Left ventricle myocardium superior (tissue), 1 donor: ENCODE data around the gene MIGA2. TPM values are rescaled to one million over a fixed set of nuclear protein-coding genes. Genes with fewer than 3 reads are reported as not detected.
"Not testable (repeated sequence)": the region's sequence is repeated elsewhere in the genome, so short reads cannot be mapped to it uniquely, and the experiment has no call there.

ENCODE experiments used
- ATAC-seq: fragments of 200-7000 bp; cut with Tn5 transposase; one replicate; pipeline ENCODE4 v1.9.1; 2020; ENCODE audit warnings: mild to moderate bottlenecking, moderate library complexity
- DNase-seq: peaks from one replicate; pipeline ENCODE4 v3.0.0-alpha.2; 2020
- intact Hi-C: fragments of 100-400 bp; cut with micrococcal nuclease; formaldehyde crosslinking; loops from one replicate; pipeline ENCODE4 v1.11.0; 2022
- total RNA-seq: library from RNA; stranded (reverse); fragmentation: NEBNext Ultra II Directional; extraction: Animal tissue kit (Norgen Biotek cat#: 25700); gene quantifications from one replicate; pipeline ENCODE4 v1.2.1, GENCODE V29; 2021
- donor health status: DM: no; HTN: yes; CAD: no; lungs with severe emphysema.

The MIGA2 gene
- total RNA-seq, 1 donor from 2014 or later: 39.0 TPM

DNA sequence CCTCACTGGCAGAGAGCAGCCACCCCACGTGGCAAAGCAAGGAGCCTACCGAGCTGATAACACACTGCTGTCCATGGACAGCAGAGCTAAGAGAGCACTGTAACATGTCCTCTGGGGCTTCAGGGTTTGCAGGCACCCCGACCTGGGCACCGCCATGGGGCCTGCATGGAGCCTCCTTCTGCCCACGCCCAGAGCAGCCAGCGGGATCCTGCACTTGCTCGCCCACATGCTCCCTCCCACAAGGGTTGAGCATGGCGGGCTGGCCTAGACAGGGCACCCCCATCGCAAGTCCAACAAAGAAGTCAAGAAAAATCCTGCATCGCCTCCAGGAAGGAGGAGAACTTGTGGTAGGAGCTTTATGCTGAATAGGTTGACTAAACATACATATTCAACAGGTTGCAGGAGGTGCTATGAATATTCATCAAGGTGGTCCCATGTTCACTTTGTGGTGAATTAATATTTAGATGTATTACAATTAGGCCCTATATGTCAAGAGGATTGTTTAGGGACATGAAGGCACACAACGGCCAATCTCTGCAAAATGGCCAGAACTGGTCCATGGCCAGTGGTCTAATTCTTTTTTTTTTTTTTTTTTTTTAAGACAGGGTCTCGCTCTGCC lies 3.8 kb upstream of the MIGA2 start:
- intact Hi-C loops: no loop called here
- ATAC-seq (no peak), DNase-seq (no peak)

DNA sequence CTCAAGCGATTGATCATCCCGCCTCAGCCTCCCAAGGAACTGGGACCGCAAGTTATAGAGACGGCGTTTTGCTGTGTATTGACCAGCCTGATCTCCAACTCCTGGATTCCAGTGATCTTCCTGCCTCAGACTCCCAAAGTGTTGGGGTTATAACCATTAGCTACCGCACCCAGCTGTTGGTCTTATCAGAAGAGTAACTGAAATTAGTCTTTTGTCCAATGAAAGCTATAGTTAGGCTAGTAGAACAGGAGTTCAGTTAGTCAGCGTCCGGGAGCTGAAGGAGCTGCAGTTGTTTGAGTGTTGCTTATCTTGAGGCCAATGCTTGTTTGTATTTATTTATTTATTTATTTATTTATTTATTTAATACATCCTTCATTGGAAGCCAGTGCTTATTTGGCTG lies 3.2 kb upstream of the MIGA2 start:
- DNase-seq (no peak), ATAC-seq (no peak)
- intact Hi-C loops: no loop called here

DNA sequence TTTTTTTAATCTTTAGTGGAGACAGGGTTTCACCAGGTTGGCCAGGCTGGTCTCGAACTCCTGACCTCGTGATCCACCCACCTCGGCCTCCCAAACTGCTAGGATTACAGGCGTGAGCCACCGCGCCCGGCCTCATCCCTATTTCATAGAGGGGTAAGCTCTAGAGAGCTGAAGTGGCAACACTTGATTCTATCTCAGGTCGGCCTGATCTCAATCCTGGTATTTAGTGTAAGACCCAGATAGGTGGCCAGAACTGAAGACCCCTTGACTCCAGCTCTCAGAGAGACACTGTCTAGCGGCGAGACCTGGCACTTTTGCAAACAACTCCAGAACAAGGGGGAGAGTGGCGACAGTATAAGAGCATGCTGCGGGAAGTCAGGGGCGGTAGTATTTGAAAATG lies 588 bp upstream of the MIGA2 start:
- intact Hi-C loops, DNase-seq: not testable (repeated sequence)
- ATAC-seq: peak; percentile 17

DNA sequence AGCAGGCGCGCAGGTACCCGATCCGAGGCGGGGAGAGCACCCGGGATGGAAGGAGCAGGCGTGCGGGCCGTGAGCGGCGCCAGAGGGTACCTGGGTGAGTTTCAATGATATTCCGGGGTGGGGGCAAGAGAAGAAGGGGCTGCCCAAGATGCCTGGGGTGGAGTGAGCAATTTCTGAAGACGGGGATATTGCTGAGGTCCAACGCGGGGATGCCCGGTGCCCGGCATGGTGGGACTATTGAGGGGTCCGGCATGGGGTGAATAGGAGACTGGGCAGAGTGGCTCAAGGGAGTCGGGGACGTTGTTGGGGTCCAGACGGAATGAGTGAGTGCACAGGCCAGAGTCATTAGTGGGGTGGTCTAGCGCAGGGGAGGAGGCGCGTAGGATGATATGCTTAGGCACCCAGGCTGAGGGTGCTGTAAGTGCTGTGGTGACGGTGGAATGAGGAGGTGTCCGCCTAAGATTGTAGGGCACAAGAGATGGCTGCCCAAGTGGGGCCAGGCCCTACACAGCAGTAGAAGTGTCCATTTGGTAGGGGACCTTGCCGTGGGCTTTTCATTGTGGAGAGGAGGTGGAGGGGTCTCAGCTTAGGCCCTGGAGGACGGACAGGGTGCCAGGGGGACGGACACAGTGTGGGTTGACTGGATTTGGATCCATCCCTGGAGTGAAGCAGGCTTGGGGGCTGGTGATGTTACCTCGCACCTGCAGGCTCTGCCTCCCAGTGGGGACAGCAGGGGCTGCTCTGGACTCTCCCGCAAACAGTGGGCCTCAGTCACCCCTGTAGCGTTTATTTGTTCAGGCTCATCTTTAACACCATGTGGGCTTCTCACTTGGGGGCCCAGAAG lies 719 bp downstream of the MIGA2 start:
- no peak for DNase-seq
- ATAC-seq: peak; percentile 2
- intact Hi-C loops: no loop called here

DNA sequence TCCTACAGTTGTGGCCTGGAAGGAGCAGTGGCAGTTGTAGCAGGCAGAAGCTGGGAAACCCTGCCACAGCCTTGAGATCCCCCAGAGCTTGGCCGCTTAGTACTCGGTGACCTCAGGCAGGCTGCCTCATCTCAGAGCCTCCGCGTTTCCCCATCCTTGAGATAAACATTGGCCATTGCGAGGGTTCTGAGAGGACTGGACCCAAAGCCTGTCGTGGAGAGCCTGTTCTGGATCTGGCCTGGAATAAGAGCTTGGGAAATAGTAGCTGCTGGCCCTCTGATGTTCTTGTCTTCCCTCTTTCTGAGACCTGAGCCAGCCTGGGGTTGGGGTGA lies 1.3 kb downstream of the MIGA2 start:
- ATAC-seq (peak; percentile 4), DNase-seq (peak; percentile 49)
- intact Hi-C loops: no loop called here

DNA sequence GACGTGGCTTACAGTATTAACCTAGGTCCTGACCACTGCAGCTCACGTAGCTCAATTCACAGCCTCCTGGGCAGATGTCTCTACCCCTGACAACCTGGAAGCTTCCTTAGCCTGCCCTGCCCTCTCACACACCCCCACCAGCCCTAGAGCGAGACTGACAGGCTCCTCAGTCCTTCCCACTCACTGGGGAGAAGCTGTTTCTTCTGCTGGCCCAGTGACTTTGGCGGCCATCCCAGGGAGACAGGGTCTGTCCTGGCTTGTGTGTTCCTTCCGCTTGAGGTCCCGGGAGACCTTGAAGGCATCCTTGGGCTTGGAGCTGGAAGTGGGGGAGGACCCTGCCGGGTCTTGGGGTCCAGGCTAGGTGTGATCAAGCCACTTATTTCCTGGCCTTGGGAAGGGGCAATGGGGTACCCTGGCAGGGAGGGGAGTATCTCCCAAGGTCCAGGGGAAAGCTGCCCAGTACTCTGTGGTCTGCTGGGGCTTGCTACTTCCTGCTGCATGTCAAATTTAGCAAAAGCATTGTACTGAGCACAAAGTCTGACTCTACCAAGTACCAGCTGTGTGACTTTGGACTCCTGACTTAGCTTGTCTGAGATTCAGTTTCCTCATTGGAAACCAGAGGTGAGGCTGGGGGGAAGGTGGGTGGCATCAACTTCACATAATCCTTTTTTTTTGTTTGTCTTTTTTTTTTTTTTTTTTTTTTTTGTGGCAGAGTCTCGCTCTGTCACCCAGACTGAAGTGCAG lies 1.9 kb downstream of the MIGA2 start:
- DNase-seq (peak; percentile 75), ATAC-seq (peak; percentile 19)
- intact Hi-C loops: no loop called here

DNA sequence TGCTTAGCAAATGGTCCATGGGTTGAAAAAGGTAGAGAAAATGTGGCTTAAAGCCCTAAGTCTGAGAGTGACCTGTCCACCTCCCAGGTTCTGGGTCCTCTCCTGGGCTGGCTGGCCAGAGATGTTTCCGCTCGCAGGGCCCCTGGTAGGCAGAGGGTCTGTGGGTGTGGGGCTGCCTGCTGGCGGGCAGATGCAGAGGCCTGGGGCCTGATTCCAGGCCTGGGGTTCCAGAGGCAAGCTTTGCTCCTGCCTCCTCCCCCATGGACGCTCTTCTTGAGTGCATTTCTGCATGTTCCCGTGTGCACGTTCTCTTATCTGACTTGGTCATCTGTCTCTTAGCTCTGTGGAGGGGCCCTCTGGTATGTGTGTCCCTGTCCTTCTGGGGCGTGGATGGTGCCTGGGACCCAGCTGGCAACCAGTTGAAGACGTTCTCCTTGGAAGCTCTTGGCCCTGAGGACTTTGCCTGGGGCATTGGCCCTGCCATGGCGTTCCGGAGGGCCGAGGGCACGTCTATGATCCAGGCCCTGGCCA lies 3.8 kb downstream of the MIGA2 start:
- ATAC-seq: no peak
- DNase-seq: no peak
- intact Hi-C loops: no loop called here

DNA sequence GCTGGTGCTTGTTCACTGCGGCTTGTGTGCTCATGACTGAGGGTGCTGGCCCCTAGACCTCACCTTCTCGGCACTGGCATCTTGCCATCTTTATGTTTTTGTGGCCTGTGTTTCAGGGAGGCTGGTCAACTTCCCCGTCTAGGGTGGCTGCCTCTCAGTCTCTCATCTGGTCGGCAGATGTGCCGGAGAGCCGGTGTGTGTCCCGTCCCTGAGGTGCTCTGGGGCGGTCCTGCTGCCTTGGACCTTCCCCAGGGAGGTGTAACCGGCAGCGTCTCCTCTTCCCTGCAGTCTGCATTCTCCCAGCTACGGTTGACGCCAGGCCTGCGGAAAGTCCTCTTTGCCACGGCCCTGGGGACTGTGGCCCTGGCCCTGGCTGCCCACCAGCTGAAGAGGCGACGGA lies 5.6 kb downstream of the MIGA2 start:
- intact Hi-C loops: no loop called here
- DNase-seq (no peak), ATAC-seq (no peak)

DNA sequence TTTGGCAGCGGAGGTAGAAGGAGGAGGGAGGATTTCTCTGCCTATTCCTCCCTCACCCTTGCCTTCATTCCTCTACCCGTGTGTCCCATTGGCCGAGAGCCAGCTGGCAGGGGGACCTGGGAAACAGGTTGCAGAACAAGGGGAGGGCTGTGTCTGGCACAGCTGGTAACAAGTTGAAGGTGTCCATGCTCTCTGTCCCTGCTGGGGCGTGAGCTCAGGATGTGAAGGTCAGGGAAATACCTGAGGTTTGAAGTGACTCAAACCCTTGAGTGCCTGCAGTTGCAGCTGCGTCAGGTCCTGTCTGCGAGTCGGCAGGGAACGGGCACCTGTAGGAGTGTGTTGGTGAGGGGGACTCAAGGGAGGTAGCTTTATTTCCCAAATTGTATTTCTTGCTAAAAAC lies 16.2 kb downstream of the MIGA2 start:
- ATAC-seq: peak; percentile 94
- DNase-seq: peak; percentile 93

DNA sequence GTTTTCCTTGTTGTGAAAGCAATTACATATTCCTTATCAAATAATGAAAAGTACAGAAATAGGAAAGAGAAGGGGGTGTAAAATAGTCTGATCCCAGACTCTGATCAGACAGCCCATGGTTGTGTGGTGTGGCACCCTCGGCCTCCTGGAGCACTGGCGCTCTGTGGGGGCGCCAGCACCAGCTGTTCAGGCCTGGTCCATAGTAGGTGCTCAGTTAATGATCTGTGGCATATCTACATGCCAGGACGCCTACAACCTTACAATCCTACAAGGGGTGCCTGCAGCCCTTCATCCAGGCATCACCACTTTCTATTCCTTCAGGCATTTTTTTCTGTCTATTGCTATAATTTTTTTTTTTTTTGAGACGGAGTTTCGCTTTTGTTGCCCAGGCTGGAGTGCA lies 16.6 kb downstream of the MIGA2 start:
- intact Hi-C loops: no loop called here
- no peak for DNase-seq
- ATAC-seq: peak; percentile 28

More for the DNA sequence above, 16.2 kb downstream of the MIGA2 start:
- intact Hi-C loops: no loop called here

DNA sequence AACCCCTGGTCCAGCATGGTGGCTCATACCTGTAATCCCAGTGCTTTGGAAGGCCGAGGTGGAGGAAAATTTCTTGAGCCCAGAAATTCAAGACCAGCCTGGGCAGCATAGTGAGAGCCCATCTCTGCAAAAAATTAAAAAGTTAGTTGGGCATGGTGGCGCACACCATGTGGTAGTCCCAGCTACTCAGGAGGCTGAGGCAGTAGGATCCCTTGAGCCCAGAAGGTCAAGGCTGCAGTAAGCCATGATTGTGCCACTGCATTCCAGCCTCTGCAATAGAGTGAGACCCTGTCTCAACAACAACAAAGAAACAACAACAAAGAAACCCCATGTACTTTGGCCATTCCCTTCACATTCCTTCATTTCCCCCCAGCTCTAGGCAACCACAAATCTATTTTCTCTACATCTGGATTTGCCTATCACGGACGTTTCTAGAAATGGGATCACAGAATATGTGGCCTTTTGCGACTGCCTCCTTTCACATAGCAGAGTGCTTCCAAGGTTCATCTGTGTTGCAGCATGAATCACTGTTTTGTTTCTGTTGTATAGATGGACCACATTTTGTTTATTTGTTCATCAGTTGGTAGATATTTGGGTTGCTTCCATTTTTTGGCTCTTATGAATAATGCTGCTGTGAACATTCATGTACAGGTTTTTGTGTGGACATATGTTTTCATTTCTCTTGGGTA lies 17.9 kb downstream of the MIGA2 start:
- intact Hi-C loops: no loop called here
- ATAC-seq (no peak), DNase-seq (no peak)

DNA sequence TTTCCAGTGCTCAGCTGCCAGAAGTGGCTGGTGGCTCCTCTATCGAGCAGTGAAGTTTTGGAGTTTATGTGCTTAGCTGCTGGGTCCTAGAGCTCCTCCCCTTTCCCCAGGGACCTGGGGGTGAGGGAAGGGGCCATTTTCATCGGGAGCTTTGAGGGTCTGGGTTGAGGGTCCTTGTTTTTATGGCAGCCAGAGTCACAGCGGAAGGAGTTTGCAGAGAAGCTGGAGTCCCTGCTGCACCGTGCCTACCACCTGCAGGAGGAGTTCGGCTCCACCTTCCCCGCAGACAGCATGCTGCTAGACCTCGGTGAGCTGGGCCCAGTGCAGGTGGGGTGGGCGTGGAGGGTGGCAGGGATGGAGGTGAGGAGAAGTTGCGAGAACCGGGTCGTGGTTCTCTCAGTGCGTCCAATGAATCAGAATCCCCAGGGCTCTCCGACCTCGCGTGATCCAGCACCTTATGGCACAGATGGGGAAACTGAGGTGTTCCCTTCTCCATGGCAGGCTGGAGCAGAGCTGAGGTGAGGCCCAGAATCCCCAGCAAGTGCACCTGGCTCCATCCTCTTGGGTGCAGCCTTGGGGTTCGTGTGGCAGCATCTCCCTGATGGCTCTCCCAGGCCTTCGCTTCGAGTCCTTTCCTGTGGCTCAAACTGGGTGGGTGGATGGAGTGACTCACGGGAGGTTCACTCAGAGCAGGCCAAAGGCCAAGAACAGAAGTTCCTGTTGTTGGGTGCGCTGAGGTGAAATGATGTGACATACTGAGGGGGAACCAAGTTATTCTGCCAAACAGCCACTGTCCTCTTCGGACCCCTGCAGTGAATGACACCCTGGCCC lies 22.8 kb downstream of the MIGA2 start:
- DNase-seq (no peak), ATAC-seq (no peak)
- intact Hi-C loops: no loop called here

DNA sequence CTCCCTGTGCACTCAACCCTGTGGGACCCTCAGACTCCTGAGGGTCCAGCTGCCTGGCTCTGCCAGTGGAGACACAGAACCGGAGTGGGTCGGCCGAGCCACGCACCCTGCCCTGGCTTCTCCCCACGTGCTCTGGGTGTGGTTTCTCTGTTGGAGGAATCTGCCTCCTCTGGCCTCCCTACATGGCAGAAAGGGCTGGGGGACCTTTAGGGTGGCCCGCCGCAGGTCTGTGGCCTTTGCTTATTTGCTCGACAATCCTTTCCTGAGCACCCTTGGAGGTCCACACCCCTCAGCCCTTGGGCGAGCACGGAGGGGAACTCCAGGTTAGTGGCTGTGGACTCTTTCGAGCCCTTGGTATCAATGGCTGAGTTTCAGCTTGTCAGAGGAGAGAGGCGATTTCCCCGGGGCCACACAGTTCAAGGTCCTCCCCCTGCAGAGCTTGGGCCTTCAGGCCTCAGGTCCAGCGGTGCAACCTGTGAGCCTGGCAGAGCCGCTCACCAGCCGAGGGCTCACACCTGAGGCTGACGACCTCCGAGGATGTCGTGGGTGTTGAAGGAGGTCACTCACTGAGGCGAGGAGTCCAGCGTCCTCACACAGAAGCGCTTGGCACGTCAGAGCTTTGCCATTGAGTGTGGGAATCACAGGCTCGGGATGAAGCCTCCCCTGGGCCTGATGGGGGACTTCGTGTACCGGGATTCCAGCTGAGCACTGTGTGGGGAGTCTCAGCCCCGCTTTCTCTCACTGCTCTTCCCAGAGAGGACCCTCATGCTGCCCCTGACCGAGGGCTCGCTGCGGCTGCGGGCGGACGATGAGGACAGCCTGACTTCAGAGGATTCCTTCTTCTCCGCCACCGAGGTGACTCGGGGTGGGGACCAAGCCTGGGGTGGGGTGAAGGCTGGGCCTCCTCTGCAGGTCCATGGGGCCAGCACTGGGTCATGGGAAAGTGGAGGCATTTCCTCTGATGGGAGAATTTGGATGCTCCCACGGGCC lies 23.7 kb downstream of the MIGA2 start:
- intact Hi-C loops: no loop called here
- DNase-seq (no peak), ATAC-seq (no peak)

DNA sequence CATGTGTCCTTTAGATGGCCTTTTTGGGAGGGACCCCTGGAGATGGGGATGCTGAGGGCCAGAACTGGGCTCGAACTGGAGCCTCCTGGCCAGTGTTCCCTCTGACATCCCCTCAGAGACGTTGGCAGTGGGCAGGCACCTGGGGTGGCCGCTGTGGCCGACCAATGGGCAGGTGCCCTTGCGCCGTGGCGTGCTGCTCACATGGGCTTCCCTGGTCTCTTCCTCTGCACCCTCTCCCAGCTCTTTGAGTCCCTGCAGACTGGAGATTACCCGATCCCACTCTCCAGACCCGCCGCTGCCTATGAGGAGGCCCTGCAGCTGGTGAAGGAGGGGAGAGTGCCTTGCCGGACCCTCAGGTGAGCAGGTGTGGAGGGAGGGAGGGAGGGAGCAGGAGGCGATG lies 24.6 kb downstream of the MIGA2 start:
- ATAC-seq (no peak), DNase-seq (no peak)
- intact Hi-C loops: no loop called here

DNA sequence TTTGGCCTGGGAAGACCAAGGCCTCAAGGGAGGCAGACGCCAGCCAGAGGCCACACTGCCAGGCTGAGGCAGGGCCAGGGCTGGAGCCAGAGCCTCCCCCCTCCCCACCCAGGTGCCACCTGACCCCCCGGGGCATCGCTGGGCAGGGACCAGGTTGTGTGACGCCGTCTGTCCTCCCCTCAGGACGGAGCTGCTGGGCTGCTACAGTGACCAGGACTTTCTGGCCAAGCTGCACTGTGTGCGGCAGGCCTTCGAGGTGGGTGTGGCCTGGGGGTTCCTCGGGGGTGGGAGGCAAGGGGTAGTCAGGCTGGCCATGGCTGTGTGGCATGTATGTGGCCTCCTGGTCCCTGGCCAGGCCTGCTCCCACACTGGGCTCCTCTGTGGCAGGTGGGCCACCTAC lies 26.6 kb downstream of the MIGA2 start:
- no peak for ATAC-seq
- intact Hi-C loops: no loop called here
- no peak for DNase-seq

DNA sequence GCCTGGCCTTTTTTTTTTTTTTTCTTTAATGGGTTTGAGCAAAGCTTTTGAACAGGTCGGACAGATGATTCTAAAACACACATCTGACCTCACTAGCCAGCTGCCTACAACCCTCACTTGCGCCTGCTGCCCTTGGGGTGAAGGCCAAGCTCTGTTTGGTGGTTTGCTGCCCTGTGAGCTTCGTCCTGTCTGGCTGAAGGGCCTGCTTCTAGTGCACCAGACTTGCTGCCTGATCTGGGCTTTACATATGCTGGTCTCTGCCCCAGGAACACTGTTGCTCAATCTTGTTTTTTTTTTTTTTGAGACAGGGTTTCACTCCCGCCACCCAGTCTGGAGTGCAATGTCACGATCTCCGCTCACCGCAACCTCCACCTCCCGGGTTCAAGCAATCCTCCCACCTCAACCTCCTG lies 28.1 kb downstream of the MIGA2 start:
- intact Hi-C loops: no loop called here
- ATAC-seq (no peak), DNase-seq (no peak)

DNA sequence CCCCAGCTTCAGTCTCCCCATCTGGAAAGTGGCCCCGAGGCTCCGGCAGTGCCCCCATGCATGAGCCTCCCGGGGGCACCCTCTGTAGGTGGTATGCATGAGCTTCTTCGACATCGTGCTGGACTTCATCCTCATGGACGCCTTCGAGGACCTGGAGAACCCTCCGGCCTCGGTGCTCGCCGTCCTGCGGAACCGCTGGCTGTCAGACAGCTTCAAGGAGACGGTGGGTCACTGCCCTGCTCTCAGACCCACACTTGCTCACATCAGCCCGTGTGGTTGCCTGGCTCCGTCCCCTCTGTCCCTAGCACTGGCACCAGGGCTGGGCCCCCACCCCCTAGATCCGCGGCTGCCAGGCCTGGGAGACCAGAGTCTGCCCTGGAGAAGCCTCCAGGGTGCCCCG lies 31.7 kb downstream of the MIGA2 start:
- intact Hi-C loops: no loop called here
- ATAC-seq: no peak
- no peak for DNase-seq
